ENCODE data around the gene CDA. TPM values are rescaled to one million over a fixed set of nuclear protein-coding genes. Genes with fewer than 3 reads are reported as not detected.

Gene CDA
- total and polyA plus RNA-seq, 2 of the 8 experiments (the other 6 are each of a cell fraction or from before 2014, with no cell fraction given), result 4.4 to 11.3 TPM

- TF ChIP-seq SAP30 (IDR thresholded peaks at IDR 0.05; ENCODE audit: insufficient read depth, insufficient replicate concordance, low read length), result no peak
- TF ChIP-seq SIX5 (IDR thresholded peaks at IDR 0.05; ENCODE audit: low read depth, low read length), result no peak
- TF ChIP-seq PHF8 (conservative IDR thresholded peaks at IDR 0.05; ENCODE audit: low read depth, low read length), result no peak
- TF ChIP-seq TAF1 (IDR thresholded peaks at IDR 0.05; ENCODE audit: low read depth, low read length), result no peak
- TF ChIP-seq CTCF (IDR thresholded peaks at IDR 0.05; ENCODE audit: control extremely low read depth in 1 of 3, insufficient read depth in 1 of 3, low read depth in 1 of 3, low read length in 3 of 3), result peak; percentile 14 to 78 (median 77)
- TF ChIP-seq CEBPB (IDR thresholded peaks at IDR 0.05; ENCODE audit: low read depth, low read length), result peak; percentile 56; the same call in 1 of the 2 replicates
- TF ChIP-seq RAD21 (IDR thresholded peaks at IDR 0.05 in 1 of 2, conservative IDR thresholded peaks at IDR 0.05 in 1 of 2; ENCODE audit: low read depth in 2 of 2, low read length in 2 of 2), result peak; percentile 86 to 87
- no peak for TF ChIP-seq CHD2 (IDR thresholded peaks at IDR 0.05; ENCODE audit: low read length)
- TF ChIP-seq E2F6 (IDR thresholded peaks at IDR 0.05), result no peak
- no peak for TF ChIP-seq SUZ12 (IDR thresholded peaks at IDR 0.05; ENCODE audit: low read length)
- no peak for TF ChIP-seq RBBP5 (IDR thresholded peaks at IDR 0.05; ENCODE audit: borderline replicate concordance, low read depth, low read length)
- no peak for TF ChIP-seq RXRA (IDR thresholded peaks at IDR 0.05; ENCODE audit: insufficient read depth, low read depth, low read length)
Observed at GRCh38 chr1:20640183-20640597, 51.3 kb downstream of the CDA start (continued).

Measured in H1 (cell line).